ENCODE data around the gene PSMC2. TPM values are rescaled to one million over a fixed set of nuclear protein-coding genes. Genes with fewer than 3 reads are reported as not detected.

The PSMC2 gene
- total and polyA plus RNA-seq, 3 experiments from 2014 or later: 107 to 209 (median 203) TPM

DNA sequence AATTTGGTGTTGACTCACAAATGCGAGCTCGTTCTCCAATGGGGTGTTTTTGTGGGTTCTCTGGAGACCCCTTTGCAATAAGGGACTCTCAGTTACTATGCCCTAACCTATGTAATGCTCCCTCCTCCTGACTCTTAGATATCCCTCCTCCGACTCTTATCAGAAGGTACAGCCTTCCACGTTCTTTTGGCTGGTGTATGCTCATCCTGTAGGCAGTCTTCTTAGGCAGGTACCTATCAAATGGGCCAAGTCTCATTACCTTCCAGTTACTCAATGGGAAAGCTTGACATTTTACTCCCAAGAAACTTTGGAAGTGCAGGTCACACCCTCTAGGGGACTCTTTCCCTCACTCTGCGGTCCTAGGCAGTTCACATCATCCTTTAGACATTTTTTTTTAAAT is 66.0 kb downstream of the PSMC2 start:
- Mint-ChIP-seq H3K36me3 (no peaks in the 10 kb centered on the region), H3K27ac (no peak overlapping the region), H3K27me3 (peaks cover 10 to 35% of the 10 kb centered on the region in 2 donors), H3K4me1 (no peaks in the 10 kb centered on the region), H3K4me3 (no peak overlapping the region), H3K9me3 (no peaks in the 10 kb centered on the region)
- Histone ChIP-seq H3K4me3 (ENCODE audit: low read length) (no peak overlapping the region), H3K27me3 (ENCODE audit: insufficient read depth, low read length, poor library complexity, severe bottlenecking) (no peaks in the 10 kb centered on the region), H3K36me3 (ENCODE audit: insufficient read depth, low read length) (no peaks in the 10 kb centered on the region), H3K27ac (ENCODE audit: low read depth, low read length) (no peak overlapping the region), H3K4me1 (ENCODE audit: insufficient read depth, low read length) (no peaks in the 10 kb centered on the region), H3K9me3 (ENCODE audit: low read length) (no peaks in the 10 kb centered on the region)
- DNase-seq: no peak
- ChIA-PET POLR2A (no interaction called here), CTCF (no interaction called here)

DNA sequence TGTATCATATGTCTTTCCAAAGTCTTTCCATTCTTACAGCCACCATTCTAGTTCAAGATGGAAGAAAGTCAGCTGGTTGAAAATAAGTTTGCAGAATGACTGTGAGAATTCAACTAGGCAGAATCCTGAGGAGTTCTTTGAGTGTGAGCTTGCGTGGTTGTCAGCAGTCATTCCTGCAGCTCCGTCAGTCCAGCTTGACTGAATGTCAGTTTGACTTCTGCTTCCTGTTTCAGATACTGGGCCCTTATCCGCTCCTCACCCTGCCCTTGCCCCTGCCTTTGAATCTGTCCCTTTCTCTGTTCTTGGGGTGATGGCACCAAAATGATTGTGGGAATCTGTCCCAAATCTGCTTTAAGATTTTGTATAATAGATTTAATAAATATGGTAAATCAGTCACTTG is 70.8 kb downstream of the PSMC2 start:
- Histone ChIP-seq H3K9me3 (ENCODE audit: low read length) (no peaks in the 10 kb centered on the region), H3K36me3 (ENCODE audit: insufficient read depth, low read length) (no peaks in the 10 kb centered on the region), H3K27me3 (ENCODE audit: insufficient read depth, low read length, poor library complexity, severe bottlenecking) (no peaks in the 10 kb centered on the region), H3K4me1 (ENCODE audit: insufficient read depth, low read length) (no peaks in the 10 kb centered on the region), H3K4me3 (ENCODE audit: low read length) (no peak overlapping the region), H3K27ac (ENCODE audit: low read depth, low read length) (no peak overlapping the region)
- ChIA-PET POLR2A (no interaction called here), CTCF (no interaction called here)
- Mint-ChIP-seq H3K4me1 (no peaks in the 10 kb centered on the region), H3K27ac (no peak overlapping the region), H3K36me3 (no peaks in the 10 kb centered on the region), H3K9me3 (peaks cover 0 to 2% (median 0%) of the 10 kb centered on the region in 5 donors), H3K4me3 (peak overlapping the region in 1 of 7 donors; percentile 27), H3K27me3 (peaks cover 13 to 29% of the 10 kb centered on the region in 2 donors)
- DNase-seq: no peak

Other genes starting within 250 kb of the PSMC2 start
- gene NAPEPLD, start 198.5 kb upstream of the PSMC2 start, total RNA-seq: 1 to 10 TPM; 8.4 to 8.5 TPM
- gene NAPEPLD, start 198.5 kb upstream of the PSMC2 start, polyA plus RNA-seq: 7.6 TPM
- gene PMPCB, start 50.2 kb upstream of the PSMC2 start, total RNA-seq: 10 to 100 TPM; 81.9 to 82.5 TPM
- 63.4 TPM for gene PMPCB, start 50.2 kb upstream of the PSMC2 start, polyA plus RNA-seq
- 10 to 100 TPM; 59.6 to 60.0 TPM for gene DNAJC2, start 2.9 kb upstream of the PSMC2 start, total RNA-seq
- gene DNAJC2, start 2.9 kb upstream of the PSMC2 start, polyA plus RNA-seq: 25.5 TPM
- not detected for gene SLC26A5, start 98.6 kb downstream of the PSMC2 start, total RNA-seq
- not detected for gene SLC26A5, start 98.6 kb downstream of the PSMC2 start, polyA plus RNA-seq

All from CD8-positive, alpha-beta memory T cell (primary cell).